ENCODE data around the gene ITPK1. TPM values are rescaled to one million over a fixed set of nuclear protein-coding genes. Genes with fewer than 3 reads are reported as not detected.

The ITPK1 gene
- total RNA-seq, 2 experiments from 2014 or later: 87.0 to 87.4 TPM

GRCh38 chr14:93102141-93102540 is 13.6 kb downstream of the ITPK1 start:
- DNase-seq: no peak
- no peak overlapping the region for H3K4me3 Mint-ChIP-seq
- no peaks in the 10 kb centered on the region for H3K36me3 Mint-ChIP-seq
- H3K27me3 Mint-ChIP-seq: no peaks in the 10 kb centered on the region
- no peaks in the 10 kb centered on the region for H3K9me3 Mint-ChIP-seq
- H3K4me1 Mint-ChIP-seq: peaks cover 44% of the 10 kb centered on the region
- peak overlapping the region; percentile 35 for H3K27ac Mint-ChIP-seq

DNA sequence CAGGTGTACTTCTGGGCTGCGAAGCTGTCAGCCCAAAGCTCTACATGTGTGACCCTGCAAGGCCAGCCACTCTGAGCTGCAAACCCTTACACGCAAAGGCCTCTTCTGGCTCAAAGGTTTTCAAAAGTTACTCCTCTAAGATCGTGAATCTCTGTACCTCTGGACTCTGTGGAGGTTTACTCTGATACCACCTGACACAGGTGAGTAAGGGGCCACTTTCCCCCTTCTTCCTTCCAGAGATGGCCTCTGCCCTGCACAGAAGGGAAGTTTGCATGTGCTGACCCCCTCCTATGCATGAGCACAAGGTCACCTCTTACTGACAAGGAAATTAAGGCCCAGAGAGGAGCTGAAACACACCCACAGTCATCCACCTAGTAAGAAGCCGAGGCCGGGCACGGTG is 14.5 kb downstream of the ITPK1 start:
- no peak for DNase-seq
- H3K4me1 Mint-ChIP-seq: peaks cover 45% of the 10 kb centered on the region
- no peaks in the 10 kb centered on the region for H3K27me3 Mint-ChIP-seq
- no peaks in the 10 kb centered on the region for H3K36me3 Mint-ChIP-seq
- H3K27ac Mint-ChIP-seq: no peak overlapping the region
- H3K4me3 Mint-ChIP-seq: no peak overlapping the region
- no peaks in the 10 kb centered on the region for H3K9me3 Mint-ChIP-seq

DNA sequence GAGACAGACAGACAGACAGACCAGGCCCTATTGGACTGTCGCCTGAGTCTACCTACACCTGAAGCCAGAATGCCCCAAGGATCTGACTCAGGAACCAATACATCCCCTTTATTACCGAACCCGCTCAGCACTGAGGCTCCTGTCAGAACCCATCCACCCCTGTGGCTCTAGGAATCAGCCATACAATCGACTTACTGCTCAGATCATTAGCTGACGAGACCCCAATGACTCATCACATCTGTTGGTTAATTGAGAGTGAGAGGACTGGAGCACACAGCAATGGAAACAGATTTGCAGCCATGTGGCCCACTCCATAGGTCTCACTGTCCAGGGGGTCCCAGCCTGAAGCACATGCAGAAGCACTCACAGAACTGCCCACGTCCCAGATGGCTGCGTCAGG is 15.2 kb downstream of the ITPK1 start:
- no peaks in the 10 kb centered on the region for H3K27me3 Mint-ChIP-seq
- H3K4me3 Mint-ChIP-seq: no peak overlapping the region
- peaks cover 43% of the 10 kb centered on the region for H3K4me1 Mint-ChIP-seq
- no peaks in the 10 kb centered on the region for H3K9me3 Mint-ChIP-seq
- DNase-seq: no peak
- no peaks in the 10 kb centered on the region for H3K36me3 Mint-ChIP-seq
- no peak overlapping the region for H3K27ac Mint-ChIP-seq

- Mint-ChIP-seq H3K27me3 (no peaks in the 10 kb centered on the region), H3K9me3 (no peaks in the 10 kb centered on the region), H3K36me3 (no peaks in the 10 kb centered on the region), H3K4me3 (no peak overlapping the region), H3K27ac (no peak overlapping the region), H3K4me1 (peaks cover 44% of the 10 kb centered on the region)
- DNase-seq: no peak
Measured at GRCh38 chr14:93100100-93100499, 15.6 kb downstream of the ITPK1 start.

DNA sequence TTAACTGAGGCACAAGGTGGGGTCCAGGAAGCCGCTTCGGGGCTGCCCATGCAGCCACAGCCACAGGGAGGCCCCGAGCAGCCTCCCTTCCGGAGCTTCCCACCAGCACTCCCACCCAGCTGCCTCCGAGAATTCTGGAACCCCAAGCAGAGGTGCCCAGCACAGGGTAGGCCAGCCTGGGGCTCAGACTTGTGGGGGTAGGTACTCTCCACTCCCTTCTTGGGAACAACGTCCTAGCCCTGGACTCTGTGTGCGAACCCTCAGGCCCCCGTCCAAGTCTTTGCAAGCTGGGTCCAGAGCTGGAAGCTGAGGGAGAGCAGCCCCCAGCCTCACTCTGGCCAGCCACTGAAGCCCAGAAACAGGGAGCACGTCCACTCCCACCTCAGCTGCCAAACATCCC is 16.1 kb downstream of the ITPK1 start:
- no peaks in the 10 kb centered on the region for H3K36me3 Mint-ChIP-seq
- H3K4me1 Mint-ChIP-seq: peaks cover 43% of the 10 kb centered on the region

DNA sequence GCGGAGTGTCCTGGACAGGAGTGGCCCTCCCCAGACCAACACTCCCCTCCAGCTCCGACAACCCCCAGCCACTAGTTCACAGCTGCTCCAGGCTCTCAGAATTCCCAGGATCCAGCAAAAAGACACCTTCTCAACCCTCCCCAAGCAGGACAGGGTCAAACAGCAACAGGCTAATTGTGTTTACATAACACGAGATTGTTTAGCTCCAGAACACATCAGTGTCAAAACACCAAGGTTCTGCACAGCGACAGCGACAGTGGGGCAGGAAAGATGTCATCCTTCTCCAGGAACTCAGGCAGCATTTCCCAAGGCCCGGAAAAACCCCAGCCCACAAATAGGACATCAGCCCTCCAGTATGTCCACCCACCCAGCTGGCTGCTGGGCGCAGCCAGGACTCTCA is 16.5 kb downstream of the ITPK1 start:
- Mint-ChIP-seq H3K9me3 (no peaks in the 10 kb centered on the region), H3K4me3 (no peak overlapping the region), H3K4me1 (peaks cover 38% of the 10 kb centered on the region), H3K36me3 (no peaks in the 10 kb centered on the region), H3K27ac (no peak overlapping the region), H3K27me3 (no peaks in the 10 kb centered on the region)
- DNase-seq: no peak

More for the DNA sequence above, 16.1 kb downstream of the ITPK1 start:
- no peak for DNase-seq
- Mint-ChIP-seq H3K27ac (no peak overlapping the region), H3K27me3 (no peaks in the 10 kb centered on the region), H3K9me3 (no peaks in the 10 kb centered on the region), H3K4me3 (no peak overlapping the region)

GRCh38 chr14:93096691-93097322 is 18.9 kb downstream of the ITPK1 start:
- no peak for DNase-seq
- no peak overlapping the region for H3K27ac Mint-ChIP-seq
- H3K4me3 Mint-ChIP-seq: no peak overlapping the region
- H3K36me3 Mint-ChIP-seq: no peaks in the 10 kb centered on the region
- peaks cover 26% of the 10 kb centered on the region for H3K4me1 Mint-ChIP-seq
- H3K9me3 Mint-ChIP-seq: no peaks in the 10 kb centered on the region
- no peaks in the 10 kb centered on the region for H3K27me3 Mint-ChIP-seq

GRCh38 chr14:93095742-93096510 is 19.8 kb downstream of the ITPK1 start:
- Mint-ChIP-seq H3K9me3 (no peaks in the 10 kb centered on the region), H3K27ac (no peak overlapping the region), H3K27me3 (no peaks in the 10 kb centered on the region), H3K36me3 (no peaks in the 10 kb centered on the region), H3K4me3 (no peak overlapping the region), H3K4me1 (peaks cover 23% of the 10 kb centered on the region)
- DNase-seq: no peak

DNA sequence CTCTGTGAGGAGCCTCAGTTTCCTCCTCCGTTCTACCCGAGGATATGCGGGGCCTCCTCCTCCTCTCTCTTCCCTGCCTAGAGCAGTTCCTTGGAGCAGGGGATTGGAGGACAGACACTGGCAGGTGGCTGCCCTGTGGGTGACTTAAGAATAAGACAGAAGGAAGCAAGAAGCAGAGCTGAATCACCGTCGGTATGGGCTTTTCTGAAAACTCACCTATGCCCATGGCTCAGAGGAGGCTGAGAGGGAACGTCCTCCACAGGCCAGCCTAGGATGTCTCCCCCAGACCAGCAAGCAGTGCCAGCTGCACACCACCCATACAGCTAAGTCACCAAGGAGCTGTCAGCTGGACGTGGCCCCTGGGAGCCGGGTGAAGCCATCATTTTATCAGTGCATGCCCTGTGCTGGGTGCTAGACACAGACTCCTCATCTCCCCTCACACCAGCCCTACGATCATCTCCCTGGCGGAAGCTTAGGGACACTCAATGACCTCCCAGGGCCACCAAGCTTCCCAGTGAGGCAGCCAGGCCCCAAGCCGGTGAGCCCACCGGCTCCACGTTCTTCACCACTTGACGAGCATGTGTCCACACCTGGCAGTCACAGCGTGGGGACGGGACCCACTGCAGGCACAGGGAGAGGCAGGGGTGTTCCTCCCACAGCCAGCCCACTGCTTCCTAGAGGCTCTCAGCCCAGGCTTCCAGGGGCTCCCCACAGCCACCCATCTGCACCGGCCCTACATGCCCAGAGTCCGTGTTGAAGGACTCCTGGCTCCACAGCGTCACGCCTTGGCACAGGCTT is 21.4 kb downstream of the ITPK1 start:
- H3K4me3 Mint-ChIP-seq: no peak overlapping the region

DNA sequence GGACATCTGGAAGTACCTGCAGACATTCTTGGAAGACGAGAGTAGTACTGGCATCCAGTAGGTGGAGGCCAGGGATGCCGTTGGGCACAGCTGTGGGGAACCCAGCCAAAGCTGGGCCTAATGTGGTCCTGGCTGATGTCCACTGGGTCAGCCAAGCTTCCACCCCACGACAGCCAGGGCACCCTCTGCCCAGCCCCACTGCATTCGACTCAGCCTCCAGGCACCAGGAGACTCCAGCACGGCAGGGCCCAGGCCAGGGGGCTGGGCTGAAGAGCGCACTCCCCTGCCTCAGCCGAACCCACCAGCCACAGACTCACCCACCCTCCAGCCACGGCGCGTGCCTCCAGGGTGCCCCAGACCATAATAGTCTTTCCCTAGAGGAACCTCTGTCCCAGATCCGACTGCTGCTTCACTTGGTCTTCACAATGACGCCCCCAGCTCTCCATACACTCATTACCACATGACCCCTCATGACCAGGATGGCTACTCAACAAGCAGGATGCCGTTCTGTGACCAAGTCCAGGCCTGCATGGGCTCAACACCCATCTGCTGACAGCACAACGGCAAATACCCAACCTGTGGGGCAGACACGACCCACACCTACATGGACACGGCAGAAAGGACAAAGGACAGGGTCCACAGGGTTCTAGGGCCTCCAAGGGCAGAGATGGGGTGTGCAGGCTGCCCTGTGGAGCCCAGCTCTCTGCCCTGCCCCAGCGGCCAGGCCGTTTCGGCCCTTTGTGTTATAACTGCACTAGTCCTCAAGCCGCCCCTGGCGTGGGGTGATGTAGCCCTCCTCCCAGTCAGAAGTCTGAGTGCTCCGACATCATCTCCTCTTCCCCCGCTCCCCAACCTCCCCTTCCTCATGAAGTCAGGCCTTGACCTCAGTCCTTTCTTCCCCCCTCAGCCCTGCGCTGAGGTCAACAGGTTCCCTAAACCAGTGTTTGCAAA is 22.8 kb downstream of the ITPK1 start:
- Mint-ChIP-seq H3K27me3 (no peaks in the 10 kb centered on the region), H3K36me3 (no peaks in the 10 kb centered on the region), H3K9me3 (no peaks in the 10 kb centered on the region), H3K4me3 (no peak overlapping the region), H3K27ac (no peak overlapping the region), H3K4me1 (peaks cover 24% of the 10 kb centered on the region)
- no peak for DNase-seq

More for the DNA sequence above, 21.4 kb downstream of the ITPK1 start:
- H3K9me3 Mint-ChIP-seq: no peaks in the 10 kb centered on the region
- no peaks in the 10 kb centered on the region for H3K27me3 Mint-ChIP-seq
- H3K27ac Mint-ChIP-seq: no peak overlapping the region
- no peaks in the 10 kb centered on the region for H3K36me3 Mint-ChIP-seq
- peaks cover 22% of the 10 kb centered on the region for H3K4me1 Mint-ChIP-seq
- DNase-seq: no peak

DNA sequence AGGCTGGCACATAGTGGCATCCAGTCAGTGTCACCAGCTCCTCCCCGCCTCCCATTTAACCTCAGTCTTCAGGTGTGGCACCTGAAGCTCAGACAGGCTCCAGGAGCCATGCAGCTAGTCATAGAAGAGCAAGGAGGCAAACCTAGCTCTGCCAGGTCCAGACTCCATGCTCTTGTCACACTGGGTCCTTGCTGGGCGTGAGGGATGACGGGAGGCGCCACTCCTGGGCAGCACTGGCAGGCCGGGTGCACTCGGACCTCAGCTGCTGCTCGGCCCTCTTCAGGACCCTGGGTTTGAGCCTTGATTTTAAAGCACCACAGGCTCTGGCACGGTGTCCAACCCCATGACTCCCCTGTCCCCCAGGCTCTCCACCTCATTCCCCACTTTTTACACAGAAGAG is 24.1 kb downstream of the ITPK1 start:
- H3K9me3 Mint-ChIP-seq: no peaks in the 10 kb centered on the region
- peaks cover 3% of the 10 kb centered on the region for H3K36me3 Mint-ChIP-seq
- H3K27me3 Mint-ChIP-seq: no peaks in the 10 kb centered on the region
- no peak for DNase-seq
- H3K4me1 Mint-ChIP-seq: peaks cover 31% of the 10 kb centered on the region
- no peak overlapping the region for H3K4me3 Mint-ChIP-seq
- H3K27ac Mint-ChIP-seq: no peak overlapping the region

GRCh38 chr14:93090826-93091555 is 24.7 kb downstream of the ITPK1 start:
- DNase-seq: no peak
- Mint-ChIP-seq H3K36me3 (peaks cover 3% of the 10 kb centered on the region), H3K4me3 (no peak overlapping the region), H3K4me1 (peaks cover 34% of the 10 kb centered on the region), H3K27ac (no peak overlapping the region), H3K27me3 (no peaks in the 10 kb centered on the region), H3K9me3 (no peaks in the 10 kb centered on the region)

- Mint-ChIP-seq H3K9me3 (no peaks in the 10 kb centered on the region), H3K36me3 (peaks cover 4% of the 10 kb centered on the region), H3K4me3 (no peak overlapping the region), H3K27me3 (no peaks in the 10 kb centered on the region), H3K27ac (no peak overlapping the region), H3K4me1 (peaks cover 40% of the 10 kb centered on the region)
- no peak for DNase-seq
Measured at GRCh38 chr14:93089521-93090269, 26.0 kb downstream of the ITPK1 start.

All from activated naive CD8-positive, alpha-beta T cell treated with anti-CD3 and anti-CD28 coated beads for 36 hours (primary cell).